Muscle of leg (tissue), 11 donors: ENCODE results near the gene ANKRD65. TPM values are rescaled to one million over a fixed set of nuclear protein-coding genes. Genes with fewer than 3 reads are reported as not detected.
"Not testable (repeated sequence)": the region's sequence is repeated elsewhere in the genome, so short reads cannot be mapped to it uniquely, and the experiment has no call there.

ENCODE experiments used
- DNase-seq: peaks from one replicate; pipeline ENCODE4 v3.0.0; 2013
- H3K27ac ChIP-seq: one replicate; pipeline ENCODE4 v1.5.1; 2013; ENCODE audit warnings: mild to moderate bottlenecking, low read length, control low read depth
- H3K27me3 ChIP-seq: one replicate; pipeline ENCODE4 v1.6.1; 2013; ENCODE audit warnings: low read length; ENCODE audit not compliant: control insufficient read depth, insufficient read depth
- H3K36me3 ChIP-seq: one replicate; pipeline ENCODE4 v1.6.1; 2013; ENCODE audit warnings: low read length; ENCODE audit not compliant: control insufficient read depth, insufficient read depth
- H3K4me1 ChIP-seq: one replicate; pipeline ENCODE4 v1.6.1; 2013; ENCODE audit warnings: low read length; ENCODE audit not compliant: control insufficient read depth, insufficient read depth
- H3K4me3 ChIP-seq: one replicate; pipeline ENCODE4 v1.5.1; 2013; ENCODE audit warnings: low read length, control low read depth
- H3K9me3 ChIP-seq: replicated peaks from 2 replicates; pipeline ENCODE4 v1.6.1; 2013; ENCODE audit warnings: low read depth, low read length; ENCODE audit not compliant: control insufficient read depth
- WGBS: methylation state at CpG from one replicate; pipeline ENCODE4 v1.1.5; 2013; ENCODE audit warnings: missing lambda C conversion rate; ENCODE audit not compliant: insufficient coverage; 5-methylcytosine and 5-hydroxymethylcytosine counted together
- polyA plus RNA-seq, 8 donors: library from polyadenylated mRNA; unstranded; fragments of 120-200 nt; gene quantifications; one replicate each; pipeline versions ENCODE4 v1.2.1 to v1.2.3, GENCODE V29; 2013; ENCODE audit warnings: inconsistent platforms in 1 of 8, low replicate concordance in 1 of 8; ENCODE audit not compliant: insufficient read length in 8 of 8, insufficient read depth in 1 of 8
- total RNA-seq: library from RNA; stranded (reverse); fragments of 120-200 nt; gene quantifications from one replicate; pipeline ENCODE4 v1.2.4, GENCODE V29; 2013

ANKRD65 gene
- total and polyA plus RNA-seq, 9 donors, result 10.6 to 24.1 (median 16.2) TPM

GRCh38 chr1:1385339-1385738 is 35.7 kb downstream of the ANKRD65 start:
- DNase-seq, H3K4me1 ChIP-seq, H3K4me3 ChIP-seq, H3K27ac ChIP-seq, H3K27me3 ChIP-seq, H3K9me3 ChIP-seq: not testable (repeated sequence)
- H3K36me3 ChIP-seq, result peaks cover 58% of the 10 kb centered on the region
- WGBS, result 92% methylated on average over 20 of the region's 29 CpGs

GRCh38 chr1:1381294-1381693 is 39.8 kb downstream of the ANKRD65 start:
- 68% methylated on average over 7 of the region's 8 CpGs for WGBS
- Histone ChIP-seq H3K9me3 (no peaks in the 10 kb centered on the region), H3K4me3 (no peak overlapping the region), H3K27ac (no peak overlapping the region), H3K36me3 (peaks cover 19% of the 10 kb centered on the region), H3K27me3 (no peaks in the 10 kb centered on the region), H3K4me1 (no peaks in the 10 kb centered on the region)
- no peak for DNase-seq

- Histone ChIP-seq H3K4me3 (no peak overlapping the region), H3K4me1 (peaks cover 4% of the 10 kb centered on the region), H3K36me3 (peaks cover 14% of the 10 kb centered on the region), H3K9me3 (no peaks in the 10 kb centered on the region), H3K27me3 (no peaks in the 10 kb centered on the region), H3K27ac (no peak overlapping the region)
- 92% methylated on average over 16 of the region's 16 CpGs for WGBS
- DNase-seq, result no peak
These were observed 40.2 kb downstream of the ANKRD65 start for GRCh38 chr1:1380860-1381259.

- H3K36me3 ChIP-seq, result peaks cover 18% of the 10 kb centered on the region
- H3K4me1 ChIP-seq, result peaks cover 20% of the 10 kb centered on the region
- H3K27me3 ChIP-seq, result no peaks in the 10 kb centered on the region
- DNase-seq, result no peak
- H3K9me3 ChIP-seq, result no peaks in the 10 kb centered on the region
- no peak overlapping the region for H3K27ac ChIP-seq
- 91% methylated on average over 8 of the region's 16 CpGs for WGBS
- no peak overlapping the region for H3K4me3 ChIP-seq
These were observed 43.4 kb downstream of the ANKRD65 start for GRCh38 chr1:1377540-1378205.

- Histone ChIP-seq H3K36me3 (peaks cover 19% of the 10 kb centered on the region), H3K4me3 (no peak overlapping the region), H3K27ac (no peak overlapping the region), H3K27me3 (no peaks in the 10 kb centered on the region), H3K9me3 (no peaks in the 10 kb centered on the region), H3K4me1 (peaks cover 27% of the 10 kb centered on the region)
- whole genome bisulfite sequencing, result 88% methylated on average over 8 of the region's 10 CpGs
- no peak for DNase-seq
These were observed 44.4 kb downstream of the ANKRD65 start for GRCh38 chr1:1376551-1377226.

- H3K27ac ChIP-seq, result peak within 1 kb of the TSS; percentile 87
- peak; percentile 100 for DNase-seq
- H3K36me3 ChIP-seq, result peaks cover 15% of the 10 kb centered on the region
- H3K9me3 ChIP-seq, result no peaks in the 10 kb centered on the region
- peaks cover 31% of the 10 kb centered on the region for H3K4me1 ChIP-seq
- WGBS, result under 1% methylated on average over 85 of the region's 85 CpGs
- no peaks in the 10 kb centered on the region for H3K27me3 ChIP-seq
- peak within 1 kb of the TSS; percentile 97 for H3K4me3 ChIP-seq
These were observed 46.0 kb downstream of the ANKRD65 start, which contains the start of gene AURKAIP1 for GRCh38 chr1:1374929-1375662. AURKAIP1 (minus strand) TSS chr1:1375207; CDS start chr1:1374756, 451 bp downstream.

- Histone ChIP-seq H3K27me3 (no peaks in the 10 kb centered on the region), H3K4me3 (peak overlapping the region; percentile 97), H3K27ac (peak overlapping the region; percentile 87), H3K4me1 (peaks cover 31% of the 10 kb centered on the region), H3K9me3 (no peaks in the 10 kb centered on the region), H3K36me3 (peaks cover 15% of the 10 kb centered on the region)
- under 1% methylated on average over 24 of the region's 24 CpGs for WGBS
- DNase-seq, result peak; percentile 41
These were observed 46.5 kb downstream of the ANKRD65 start for GRCh38 chr1:1374589-1374928.

- no peaks in the 10 kb centered on the region for H3K9me3 ChIP-seq
- no peak overlapping the region for H3K27ac ChIP-seq
- H3K4me3 ChIP-seq, result peak overlapping the region; percentile 97
- H3K36me3 ChIP-seq, result peaks cover 15% of the 10 kb centered on the region
- peaks cover 31% of the 10 kb centered on the region for H3K4me1 ChIP-seq
- WGBS, result 52% methylated on average over 48 of the region's 52 CpGs
- DNase-seq, result no peak
- no peaks in the 10 kb centered on the region for H3K27me3 ChIP-seq
These were observed 47.1 kb downstream of the ANKRD65 start for GRCh38 chr1:1373815-1374588.

- DNase-seq, result no peak
- WGBS, result 82% methylated on average over 23 of the region's 26 CpGs
- H3K27ac ChIP-seq, result no peak overlapping the region
- no peaks in the 10 kb centered on the region for H3K27me3 ChIP-seq
- H3K9me3 ChIP-seq, result no peaks in the 10 kb centered on the region
- H3K36me3 ChIP-seq, result peaks cover 15% of the 10 kb centered on the region
- H3K4me1 ChIP-seq, result peaks cover 31% of the 10 kb centered on the region
- H3K4me3 ChIP-seq, result no peak overlapping the region
These were observed 47.8 kb downstream of the ANKRD65 start for GRCh38 chr1:1373051-1373814.
